ENCODE data around the gene PEMT. TPM values are rescaled to one million over a fixed set of nuclear protein-coding genes. Genes with fewer than 3 reads are reported as not detected.

PEMT gene
- total RNA-seq, 4 donors from 2014 or later: 29.9 to 47.5 (median 44.3) TPM

- intact Hi-C loops (cut with DNase I; ENCODE audit: low total_unique reads): no loop called here
- TF ChIP-seq CTCF (IDR thresholded peaks at IDR 0.05) (no peak), POLR2A (IDR thresholded peaks at IDR 0.05) (no peak)
- no peak for DNase-seq (ENCODE audit: low spot score in 2 of 2)
- H3K4me3 ChIP-seq (ENCODE audit: low read depth, poor library complexity, severe bottlenecking): no peak overlapping the region
- 91 to 92% methylated on average over 6 of the region's 6 CpGs for WGBS, 2 donors
These were observed 106.1 kb downstream of the PEMT start for GRCh38 chr17:17485420-17485819.

- intact Hi-C loops (cut with DNase I; ENCODE audit: low total_unique reads): no loop called here
- no peak overlapping the region for H3K4me3 ChIP-seq (ENCODE audit: low read depth, poor library complexity, severe bottlenecking)
- no peak for DNase-seq (ENCODE audit: low spot score in 2 of 2)
- TF ChIP-seq CTCF (IDR thresholded peaks at IDR 0.05): no peak
- TF ChIP-seq POLR2A (IDR thresholded peaks at IDR 0.05): no peak
- 51 to 71% methylated on average over 12 of the region's 12 CpGs for WGBS, 2 donors
These were observed 107.0 kb downstream of the PEMT start for GRCh38 chr17:17484451-17484899.

- WGBS, 2 donors: 81 to 83% methylated on average over 5 of the region's 5 CpGs
- H3K4me3 ChIP-seq (ENCODE audit: low read depth, poor library complexity, severe bottlenecking): no peak overlapping the region
- TF ChIP-seq CTCF (IDR thresholded peaks at IDR 0.05): no peak
- no peak for TF ChIP-seq POLR2A (IDR thresholded peaks at IDR 0.05)
- DNase-seq (ENCODE audit: low spot score in 2 of 2): no peak
- intact Hi-C loops (cut with DNase I; ENCODE audit: low total_unique reads): no loop called here
These were observed 109.6 kb downstream of the PEMT start for GRCh38 chr17:17481860-17482259.

- whole genome bisulfite sequencing, 2 donors: 61 to 69% methylated on average over 6 of the region's 6 CpGs
- no peak overlapping the region for H3K4me3 ChIP-seq (ENCODE audit: low read depth, poor library complexity, severe bottlenecking)
- no peak for DNase-seq (ENCODE audit: low spot score in 2 of 2)
- TF ChIP-seq POLR2A (IDR thresholded peaks at IDR 0.05): no peak
- TF ChIP-seq CTCF (IDR thresholded peaks at IDR 0.05): no peak
- intact Hi-C loops (cut with DNase I; ENCODE audit: low total_unique reads): no loop called here
These were observed 110.8 kb downstream of the PEMT start for GRCh38 chr17:17480593-17481148.

GRCh38 chr17:17479209-17479608 lies 112.3 kb downstream of the PEMT start:
- no peak overlapping the region for H3K4me3 ChIP-seq (ENCODE audit: low read depth, poor library complexity, severe bottlenecking)
- 94 to 96% methylated on average over 3 of the region's 3 CpGs for WGBS, 2 donors
- no peak for TF ChIP-seq CTCF (IDR thresholded peaks at IDR 0.05)
- TF ChIP-seq POLR2A (IDR thresholded peaks at IDR 0.05): no peak
- no peak for DNase-seq (ENCODE audit: low spot score in 2 of 2)
- intact Hi-C loops (cut with DNase I; ENCODE audit: low total_unique reads): no loop called here

GRCh38 chr17:17476865-17477467 lies 114.5 kb downstream of the PEMT start, which contains the start of gene MED9:
MED9 (plus strand) TSS chr17:17477000; CDS start chr17:17477042, 42 bp downstream.
- intact Hi-C loops (cut with DNase I; ENCODE audit: low total_unique reads): no loop called here
- peak within 1 kb of the TSS; percentile 95 for H3K4me3 ChIP-seq (ENCODE audit: low read depth, poor library complexity, severe bottlenecking)

More at GRCh38 chr17:17476865-17477467, 114.5 kb downstream of the PEMT start, which contains the start of gene MED9:
- WGBS, 2 donors: 0% methylated on average over 30 to 47 of the region's 47 CpGs
- TF ChIP-seq CTCF (IDR thresholded peaks at IDR 0.05) (no peak), POLR2A (IDR thresholded peaks at IDR 0.05) (peak in 1 of 2 donors; percentile 62)
- peak; percentile 88 to 98 for DNase-seq (ENCODE audit: low spot score in 2 of 2)
